Measurements from ENCODE around the gene SMURF2. TPM values are rescaled to one million over a fixed set of nuclear protein-coding genes. Genes with fewer than 3 reads are reported as not detected.

Gene SMURF2
- total RNA-seq, 1 donor from 2014 or later = 126 TPM

- peaks cover 2% of the 10 kb centered on the region for H3K4me1 Mint-ChIP-seq (ENCODE audit: low read depth, unreplicated experiment)
- Histone ChIP-seq H3K4me1 (ENCODE audit: insufficient read depth, low read length) (no peaks in the 10 kb centered on the region), H3K36me3 (ENCODE audit: insufficient read depth, low read length) (peaks cover 39% of the 10 kb centered on the region), H3K9ac (ENCODE audit: low read length) (no peak overlapping the region), H3K79me2 (ENCODE audit: insufficient read depth, low read length) (peaks cover 24% of the 10 kb centered on the region), H3K4me2 (ENCODE audit: low read length) (no peak overlapping the region), H3K9me3 (ENCODE audit: insufficient read depth, low read depth, low read length) (no peaks in the 10 kb centered on the region), H3K4me3 (ENCODE audit: insufficient read depth, low read depth, low read length) (no peak overlapping the region), H4K20me1 (ENCODE audit: insufficient read depth, low read length) (peaks cover 32% of the 10 kb centered on the region), H3K27me3 (ENCODE audit: insufficient read depth, low read length) (no peaks in the 10 kb centered on the region), H3K27ac (ENCODE audit: low read depth, low read length) (no peak overlapping the region), H2AFZ (ENCODE audit: low read depth, low read length) (no peak overlapping the region)
- H3K36me3 Mint-ChIP-seq (ENCODE audit: low read depth, unreplicated experiment) = peaks cover 13% of the 10 kb centered on the region
- no peak for DNase-seq (ENCODE audit: low read depth)
- H3K9me3 Mint-ChIP-seq (ENCODE audit: unreplicated experiment) = no peaks in the 10 kb centered on the region
- H3K27ac Mint-ChIP-seq (ENCODE audit: unreplicated experiment) = no peak overlapping the region
- FAIRE-seq = no peak
- no peaks in the 10 kb centered on the region for H3K27me3 Mint-ChIP-seq (ENCODE audit: low read depth, unreplicated experiment)
- no peak for TF ChIP-seq CTCF (IDR thresholded peaks at IDR 0.05; ENCODE audit: insufficient read depth, low read depth, low read length)
- no peak overlapping the region for H3K4me3 Mint-ChIP-seq (ENCODE audit: unreplicated experiment)
These were observed 146.7 kb downstream of the SMURF2 start for GRCh38 chr17:64515419-64515818.

- TF ChIP-seq CTCF (IDR thresholded peaks at IDR 0.05; ENCODE audit: insufficient read depth, low read depth, low read length) (no peak), EZH2 (IDR thresholded peaks at IDR 0.05; ENCODE audit: insufficient read depth, low read length) (no peak)
- Histone ChIP-seq H3K4me3 (ENCODE audit: insufficient read depth, low read depth, low read length) (no peak overlapping the region), H3K4me1 (ENCODE audit: insufficient read depth, low read length) (peaks cover 7% of the 10 kb centered on the region), H3K79me2 (ENCODE audit: insufficient read depth, low read length) (peaks cover 68% of the 10 kb centered on the region), H3K9me3 (ENCODE audit: insufficient read depth, low read depth, low read length) (no peaks in the 10 kb centered on the region), H2AFZ (ENCODE audit: low read depth, low read length) (no peak overlapping the region), H3K36me3 (ENCODE audit: insufficient read depth, low read length) (peaks cover 19% of the 10 kb centered on the region), H4K20me1 (ENCODE audit: insufficient read depth, low read length) (peaks cover 50% of the 10 kb centered on the region), H3K9ac (ENCODE audit: low read length) (no peak overlapping the region), H3K4me2 (ENCODE audit: low read length) (peak overlapping the region; percentile 49), H3K27me3 (ENCODE audit: insufficient read depth, low read length) (no peaks in the 10 kb centered on the region), H3K27ac (ENCODE audit: low read depth, low read length) (no peak overlapping the region)
- no peaks in the 10 kb centered on the region for H3K9me3 Mint-ChIP-seq (ENCODE audit: unreplicated experiment)
- DNase-seq (ENCODE audit: low read depth) (no peak), FAIRE-seq (no peak)
- H3K4me1 Mint-ChIP-seq (ENCODE audit: low read depth, unreplicated experiment) = peaks cover 4% of the 10 kb centered on the region
- H3K27ac Mint-ChIP-seq (ENCODE audit: unreplicated experiment) = no peak overlapping the region
- H3K27me3 Mint-ChIP-seq (ENCODE audit: low read depth, unreplicated experiment) = no peaks in the 10 kb centered on the region
- peak overlapping the region; percentile 52 for H3K4me3 Mint-ChIP-seq (ENCODE audit: unreplicated experiment)
- peaks cover 15% of the 10 kb centered on the region for H3K36me3 Mint-ChIP-seq (ENCODE audit: low read depth, unreplicated experiment)
These were observed 152.9 kb downstream of the SMURF2 start for GRCh38 chr17:64509179-64509578.

- H3K27ac Mint-ChIP-seq (ENCODE audit: unreplicated experiment) = no peak overlapping the region
- H3K27me3 Mint-ChIP-seq (ENCODE audit: low read depth, unreplicated experiment) = no peaks in the 10 kb centered on the region
- H3K27ac ChIP-seq (ENCODE audit: low read depth, low read length) = no peak overlapping the region
- DNase-seq (ENCODE audit: low read depth) (no peak), FAIRE-seq (no peak)
- no peaks in the 10 kb centered on the region for H3K9me3 ChIP-seq (ENCODE audit: insufficient read depth, low read depth, low read length)
- peaks cover 24% of the 10 kb centered on the region for H3K36me3 ChIP-seq (ENCODE audit: insufficient read depth, low read length)
- H3K79me2 ChIP-seq (ENCODE audit: insufficient read depth, low read length) = peaks cover 73% of the 10 kb centered on the region
- peak overlapping the region; percentile 94 for H3K4me3 Mint-ChIP-seq (ENCODE audit: unreplicated experiment)
- no peak for TF ChIP-seq CTCF (IDR thresholded peaks at IDR 0.05; ENCODE audit: insufficient read depth, low read depth, low read length)
- no peak for TF ChIP-seq EZH2 (IDR thresholded peaks at IDR 0.05; ENCODE audit: insufficient read depth, low read length)
- H3K4me1 Mint-ChIP-seq (ENCODE audit: low read depth, unreplicated experiment) = peaks cover 7% of the 10 kb centered on the region
- H4K20me1 ChIP-seq (ENCODE audit: insufficient read depth, low read length) = peaks cover 55% of the 10 kb centered on the region
- no peaks in the 10 kb centered on the region for H3K9me3 Mint-ChIP-seq (ENCODE audit: unreplicated experiment)
- peak overlapping the region; percentile 100 for H3K9ac ChIP-seq (ENCODE audit: low read length)
- H3K4me2 ChIP-seq (ENCODE audit: low read length) = peak overlapping the region; percentile 93
- H3K27me3 ChIP-seq (ENCODE audit: insufficient read depth, low read length) = no peaks in the 10 kb centered on the region
- peaks cover 20% of the 10 kb centered on the region for H3K36me3 Mint-ChIP-seq (ENCODE audit: low read depth, unreplicated experiment)
- H2AFZ ChIP-seq (ENCODE audit: low read depth, low read length) = no peak overlapping the region
- peak overlapping the region; percentile 100 for H3K4me3 ChIP-seq (ENCODE audit: insufficient read depth, low read depth, low read length)
- peaks cover 12% of the 10 kb centered on the region for H3K4me1 ChIP-seq (ENCODE audit: insufficient read depth, low read length)
These were observed 153.4 kb downstream of the SMURF2 start for GRCh38 chr17:64508683-64509082.

Data from astrocyte (in vitro differentiated cells and primary cell).